Psoas muscle (tissue), 8 donors: ENCODE data around the gene SLC47A2. TPM values are rescaled to one million over a fixed set of nuclear protein-coding genes. Genes with fewer than 3 reads are reported as not detected.

Experiments
- ATAC-seq, 4 donors: fragments of 200-7000 bp; cut with Tn5 transposase; one replicate each; pipeline ENCODE4 v1.9.1; 2020; ENCODE audit warnings: moderate library complexity in 3 of 4, mild to moderate bottlenecking in 2 of 4
- DNase-seq, 2 donors: peaks; one replicate each; pipeline ENCODE4 v3.0.0-alpha.2; 2020
- H3K27ac ChIP-seq: fragments of 200-600 bp; one replicate; pipeline ENCODE4 v1.8.0; 2022
- H3K27me3 ChIP-seq, 3 donors: fragments of 200-600 bp in 1 of 3; one replicate each; pipeline versions ENCODE4 v1.6.1 to v1.8.0; 2013 to 2022; ENCODE audit warnings: low read length in 2 of 3, mild to moderate bottlenecking in 2 of 3, moderate library complexity in 1 of 3; ENCODE audit not compliant: insufficient read depth in 3 of 3
- H3K36me3 ChIP-seq, 2 donors: fragments of 200-600 bp in 1 of 2; one replicate each; pipeline versions ENCODE4 v1.6.1 to v1.8.0; 2013 to 2022; ENCODE audit warnings: low read depth in 1 of 2, mild to moderate bottlenecking in 1 of 2, moderate library complexity in 1 of 2; ENCODE audit not compliant: insufficient read depth in 1 of 2
- H3K4me1 ChIP-seq: fragments of 200-600 bp; one replicate; pipeline ENCODE4 v1.8.0; 2022
- H3K4me3 ChIP-seq: fragments of 200-600 bp; one replicate; pipeline ENCODE4 v1.8.0; 2022; ENCODE audit warnings: mild to moderate bottlenecking
- H3K9me3 ChIP-seq: fragments of 200-600 bp; one replicate; pipeline ENCODE4 v1.8.0; 2022
- WGBS, 3 donors: extraction: QIAGEN DNeasy Blood & Tissue Kit; methylation state at CpG; one replicate each; pipeline versions ENCODE4 v1.1.6 to v1.1.7; 2013; 5-methylcytosine and 5-hydroxymethylcytosine counted together
- intact Hi-C, 2 donors: fragments of 100-400 bp; cut with DNase I; formaldehyde crosslinking; loops; one replicate each; pipeline versions ENCODE4 v1.11.0 to v1.14.2; 2022
- polyA plus RNA-seq, 3 donors: library from polyadenylated mRNA; stranded (reverse); fragments of 200-250 nt; gene quantifications; one replicate each; pipeline ENCODE4 v1.2.3, GENCODE V29; 2013
- total RNA-seq, 4 donors: library from RNA; stranded (reverse); fragmentation: NEBNext Ultra II Directional in 2 of 4; extraction: Animal tissue kit (Norgen Biotek cat#: 25700) in 2 of 4; gene quantifications; one replicate each; pipeline versions ENCODE4 v1.2.1 to v1.2.4, GENCODE V29; 2021 to 2023
- TF ChIP-seq, protein P1 (sequence below): fragments of 200-600 bp; IDR thresholded peaks from one replicate; pipeline ENCODE4 v1.8.0; 2022; ENCODE audit warnings: antibody characterized with exemption
- donor health status: healthy with polysubstance abuse.
- donor health status: DM: no; HTN: no; CAD: no; lungs with moderate emphysema.
- donor health status: Bipolar disorder and iron deficiency.
- donor health status: healthy.
- donor health status: DM: yes; HTN: yes; CAD: no.
- donor health status: DM: no; HTN: no; CAD: no.
- donor health status: DM: no; HTN: no; CAD: no.
- donor health status: DM: yes; HTN: yes; CAD: no.

Gene SLC47A2
- total and polyA plus RNA-seq, 7 donors: 0.01 to 1.1 (median 0.06) TPM; not detected in 3

DNA sequence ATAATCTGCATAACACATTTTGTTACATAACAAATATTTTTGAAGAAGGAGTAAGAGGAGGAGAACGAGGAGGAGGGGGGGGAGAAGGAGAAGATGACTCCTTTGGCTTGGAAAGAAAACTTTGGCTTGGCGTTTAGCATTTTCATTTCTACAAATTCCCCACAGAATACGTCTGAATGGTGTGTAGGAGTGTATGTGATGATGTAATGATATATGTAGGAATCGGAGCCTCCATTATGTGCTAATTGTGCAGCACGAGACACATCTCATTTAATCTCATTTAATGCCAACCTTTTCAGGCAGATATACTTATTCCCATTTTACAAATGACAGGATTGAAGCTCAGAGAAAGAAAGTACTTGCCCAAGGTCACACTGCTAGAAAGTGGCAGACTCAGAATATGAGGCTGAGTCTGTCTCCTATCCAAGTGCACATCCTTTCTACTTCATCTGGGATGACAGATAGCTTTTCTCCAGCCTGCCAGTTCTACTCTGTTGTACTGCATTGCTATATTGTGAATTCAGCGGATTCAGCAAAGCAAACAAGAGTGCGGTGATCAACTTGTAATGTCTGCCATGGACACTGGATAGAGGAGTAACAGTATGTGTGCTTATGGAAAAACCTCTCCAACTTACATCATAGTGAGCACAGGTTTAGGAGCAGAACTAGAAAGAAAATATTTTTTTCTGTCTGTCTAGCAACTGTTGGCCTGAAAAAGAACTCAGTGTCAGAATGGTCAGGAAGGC is 10.4 kb upstream of the SLC47A2 start:
- intact Hi-C loops: no loop called here
- TF ChIP-seq, protein P1, sequence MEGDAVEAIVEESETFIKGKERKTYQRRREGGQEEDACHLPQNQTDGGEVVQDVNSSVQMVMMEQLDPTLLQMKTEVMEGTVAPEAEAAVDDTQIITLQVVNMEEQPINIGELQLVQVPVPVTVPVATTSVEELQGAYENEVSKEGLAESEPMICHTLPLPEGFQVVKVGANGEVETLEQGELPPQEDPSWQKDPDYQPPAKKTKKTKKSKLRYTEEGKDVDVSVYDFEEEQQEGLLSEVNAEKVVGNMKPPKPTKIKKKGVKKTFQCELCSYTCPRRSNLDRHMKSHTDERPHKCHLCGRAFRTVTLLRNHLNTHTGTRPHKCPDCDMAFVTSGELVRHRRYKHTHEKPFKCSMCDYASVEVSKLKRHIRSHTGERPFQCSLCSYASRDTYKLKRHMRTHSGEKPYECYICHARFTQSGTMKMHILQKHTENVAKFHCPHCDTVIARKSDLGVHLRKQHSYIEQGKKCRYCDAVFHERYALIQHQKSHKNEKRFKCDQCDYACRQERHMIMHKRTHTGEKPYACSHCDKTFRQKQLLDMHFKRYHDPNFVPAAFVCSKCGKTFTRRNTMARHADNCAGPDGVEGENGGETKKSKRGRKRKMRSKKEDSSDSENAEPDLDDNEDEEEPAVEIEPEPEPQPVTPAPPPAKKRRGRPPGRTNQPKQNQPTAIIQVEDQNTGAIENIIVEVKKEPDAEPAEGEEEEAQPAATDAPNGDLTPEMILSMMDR: no peak
- H3K4me1 ChIP-seq: peaks cover 33% of the 10 kb centered on the region
- H3K27ac ChIP-seq: peak overlapping the region; percentile 91
- 69 to 81% (median 72%) methylated on average over 7 of the region's 7 CpGs for WGBS, 3 donors
- no peaks in the 10 kb centered on the region for H3K36me3 ChIP-seq
- no peaks in the 10 kb centered on the region for H3K9me3 ChIP-seq
- H3K27me3 ChIP-seq: no peaks in the 10 kb centered on the region
- DNase-seq (no peak), ATAC-seq (peak in 1 of 4 donors; percentile 1)
- H3K4me3 ChIP-seq: no peak overlapping the region

DNA sequence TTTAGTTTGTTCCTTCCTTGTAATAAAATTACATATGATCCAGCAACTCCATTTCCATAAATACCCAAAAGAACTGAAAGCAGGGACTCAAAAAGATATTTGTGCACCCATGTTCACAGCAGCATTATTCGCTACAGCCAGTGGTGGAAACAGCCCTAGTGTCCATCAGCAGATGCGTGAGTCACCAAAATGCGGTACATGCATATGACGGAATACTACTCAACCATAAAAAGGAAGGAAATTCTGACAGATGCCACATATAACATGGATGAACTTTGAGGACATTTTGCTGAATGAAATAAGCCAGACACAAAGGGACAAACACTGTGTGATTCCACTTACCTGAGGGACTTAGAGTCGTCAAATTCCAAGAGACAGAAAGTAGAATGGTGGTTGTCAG is 9.1 kb upstream of the SLC47A2 start:
- intact Hi-C loops: no loop called here
- Histone ChIP-seq H3K9me3 (no peaks in the 10 kb centered on the region), H3K4me1 (peaks cover 33% of the 10 kb centered on the region), H3K27me3 (no peaks in the 10 kb centered on the region), H3K27ac (no peak overlapping the region), H3K4me3 (no peak overlapping the region), H3K36me3 (no peaks in the 10 kb centered on the region)
- ATAC-seq (no peak), DNase-seq (no peak)
- 94 to 95% (median 95%) methylated on average over 5 of the region's 5 CpGs for WGBS, 3 donors
- TF ChIP-seq, protein P1: no peak

DNA sequence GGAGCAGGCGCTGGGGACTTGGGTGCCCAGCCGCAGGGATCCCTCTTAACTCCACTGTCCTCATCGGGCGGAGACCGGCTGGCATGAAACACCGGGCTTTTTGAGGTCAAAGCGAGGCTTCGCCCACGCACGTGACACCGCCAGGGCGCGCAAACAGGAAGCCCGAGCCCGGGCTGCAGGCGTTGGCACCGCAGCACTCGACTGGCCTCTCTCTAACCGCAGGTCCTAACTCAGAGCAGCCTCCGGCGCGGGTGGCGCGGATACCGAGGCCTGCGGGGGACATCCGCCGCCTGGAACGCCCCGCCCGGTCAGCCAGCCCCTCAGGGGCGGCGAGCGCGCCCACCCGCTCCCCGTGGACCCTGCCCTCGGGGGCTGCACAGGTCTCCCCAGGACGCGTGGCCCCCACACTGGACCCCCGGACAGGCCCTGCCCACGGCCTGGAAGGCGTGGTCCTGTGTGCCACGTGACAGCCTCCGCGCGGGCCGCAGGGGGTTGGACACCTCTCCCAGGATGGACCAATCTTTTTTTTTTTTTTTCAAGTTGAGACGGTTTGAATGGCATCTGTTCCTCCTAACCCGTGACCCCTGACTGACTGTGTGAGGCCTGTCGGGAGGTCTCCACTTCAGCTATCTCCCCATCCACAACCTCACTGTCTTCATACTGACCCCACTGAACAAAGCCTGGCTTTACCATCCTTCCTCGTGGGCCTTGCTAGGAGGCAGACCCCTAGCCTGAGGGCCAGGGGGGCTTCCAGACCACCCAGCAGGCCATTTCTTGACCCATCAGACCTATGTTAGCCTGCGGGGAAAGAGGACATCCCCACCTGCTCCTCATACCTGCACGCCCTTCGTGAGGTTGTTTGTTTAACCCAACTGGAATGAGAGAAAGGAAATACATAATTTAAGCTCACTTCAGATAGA is 8.4 kb upstream of the SLC47A2 start:
- intact Hi-C loops: no loop called here
- H3K27ac ChIP-seq: peak overlapping the region; percentile 75

DNA sequence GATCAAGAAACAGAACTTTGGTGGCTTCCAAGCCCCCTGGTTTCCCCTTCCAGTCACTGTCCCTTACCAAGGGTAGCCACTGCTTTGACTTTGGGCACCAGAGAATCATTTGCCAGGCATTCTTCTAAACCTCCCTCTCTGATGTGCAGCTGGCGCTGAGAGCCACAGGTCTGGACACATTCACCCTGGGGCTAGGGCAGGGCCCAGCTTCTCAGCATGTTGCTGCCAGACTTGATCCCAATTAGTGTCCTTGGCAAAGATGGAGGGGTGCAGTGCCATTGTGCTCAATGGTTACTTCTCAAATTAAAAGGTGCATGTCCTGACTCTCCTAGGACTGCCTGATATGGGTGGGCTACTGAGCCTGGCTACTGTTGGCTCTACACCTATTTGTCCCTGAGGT is 7.6 kb upstream of the SLC47A2 start:
- DNase-seq (peak in 1 of 2 donors; percentile 23), ATAC-seq (no peak)
- H3K27me3 ChIP-seq: no peaks in the 10 kb centered on the region
- peak overlapping the region; percentile 75 for H3K27ac ChIP-seq
- peaks cover 33% of the 10 kb centered on the region for H3K4me1 ChIP-seq
- no peaks in the 10 kb centered on the region for H3K9me3 ChIP-seq
- TF ChIP-seq, protein P1: no peak
- WGBS, 3 donors: 62 to 94% (median 84%) methylated on average over 1 of the region's 1 CpG
- no peaks in the 10 kb centered on the region for H3K36me3 ChIP-seq
- intact Hi-C loops: no loop called here
- H3K4me3 ChIP-seq: peak overlapping the region; percentile 55

More for the DNA sequence above, 8.4 kb upstream of the SLC47A2 start:
- Histone ChIP-seq H3K4me3 (peak overlapping the region; percentile 55), H3K27me3 (no peaks in the 10 kb centered on the region), H3K9me3 (no peaks in the 10 kb centered on the region), H3K36me3 (no peaks in the 10 kb centered on the region), H3K4me1 (peaks cover 33% of the 10 kb centered on the region)
- peak; percentile 75 to 85 for DNase-seq
- WGBS, 3 donors: 42 to 57% (median 50%) methylated on average over 36 to 55 of the region's 55 CpGs
- TF ChIP-seq, protein P1: no peak
- ATAC-seq: peak; percentile 35 to 62 (median 52)
